ENCODE measurements around the gene MAP6. TPM values are rescaled to one million over a fixed set of nuclear protein-coding genes. Genes with fewer than 3 reads are reported as not detected.

The MAP6 gene
- total and polyA plus RNA-seq, 2 of the 13 experiments (the other 11 are each of a cell fraction or from before 2014, with no cell fraction given): 0.04 TPM; not detected in 1

- TF ChIP-seq ZNF142 (CRISPR knock-in tag; IDR thresholded peaks at IDR 0.05) (0 out of 2 replicates have a peak, but pooled peaks have one; percentile 30), ELF1 (CRISPR knock-in tag; IDR thresholded peaks at IDR 0.05) (no peak), YY1 (IDR thresholded peaks at IDR 0.05; ENCODE audit: insufficient read depth, insufficient replicate concordance, low read depth, low read length) (no peak), KDM5A (IDR thresholded peaks at IDR 0.05; ENCODE audit: borderline replicate concordance, low read length) (0 out of 2 replicates have a peak, but pooled peaks have one; percentile 8), ZNF414 (CRISPR knock-in tag; IDR thresholded peaks at IDR 0.05) (no peak), HIC2 (CRISPR knock-in tag; IDR thresholded peaks at IDR 0.05; ENCODE audit: low read depth) (no peak), CTCF (CRISPR knock-in tag; IDR thresholded peaks at IDR 0.05) (no peak), ZNF841 (CRISPR knock-in tag; IDR thresholded peaks at IDR 0.05; ENCODE audit: borderline replicate concordance) (no peak), ARNT2 (CRISPR knock-in tag; IDR thresholded peaks at IDR 0.05; ENCODE audit: low read depth) (no peak), ZNF280D (CRISPR knock-in tag; IDR thresholded peaks at IDR 0.05) (no peak), ZFX (CRISPR knock-in tag; IDR thresholded peaks at IDR 0.05; ENCODE audit: low read depth) (no peak)
These were observed 105.9 kb downstream of the MAP6 start (continued) for GRCh38 chr11:75562836-75563484.
